ENCODE results near the gene KCNK3. TPM values are rescaled to one million over a fixed set of nuclear protein-coding genes. Genes with fewer than 3 reads are reported as not detected.
"Not testable (repeated sequence)": the region's sequence is repeated elsewhere in the genome, so short reads cannot be mapped to it uniquely, and the experiment has no call there.

The KCNK3 gene
- total RNA-seq, 2 experiments from 2014 or later = not detected

GRCh38 chr2:26655611-26656195 lies 36.8 kb upstream of the KCNK3 start:
- Mint-ChIP-seq H3K27me3 (peaks cover 3% of the 10 kb centered on the region), H3K4me3 (no peak overlapping the region), H3K27ac (no peak overlapping the region), H3K36me3 (ENCODE audit: low read depth) (no peaks in the 10 kb centered on the region), H3K9me3 (peaks cover 6% of the 10 kb centered on the region), H3K4me1 (ENCODE audit: low read depth) (no peaks in the 10 kb centered on the region)
- ChIA-PET POLR2A (interaction anchor here (1.5 kb wide), 1 partner anchor 16 kb away, joined by 3 read pairs; no protein-coding TSS in a partner anchor), CTCF (no interaction called here)
- ATAC-seq (no peak), DNase-seq (no peak)
- intact Hi-C loops (cut with micrococcal nuclease) = no loop called here
- no peak for TF ChIP-seq CTCF (IDR thresholded peaks at IDR 0.05)

- H3K36me3 Mint-ChIP-seq (ENCODE audit: low read depth) = no peaks in the 10 kb centered on the region
- TF ChIP-seq CTCF (IDR thresholded peaks at IDR 0.05) = no peak
- ATAC-seq = no peak
- ChIA-PET POLR2A (interaction anchor here (1.5 kb wide), 1 partner anchor 14 kb away, joined by 3 read pairs; no protein-coding TSS in a partner anchor), CTCF (no interaction called here)
- no peaks in the 10 kb centered on the region for H3K4me1 Mint-ChIP-seq (ENCODE audit: low read depth)
- no peak for DNase-seq
- H3K27ac Mint-ChIP-seq = no peak overlapping the region
- no peak overlapping the region for H3K4me3 Mint-ChIP-seq
- peaks cover 1% of the 10 kb centered on the region for H3K27me3 Mint-ChIP-seq
- peaks cover 10% of the 10 kb centered on the region for H3K9me3 Mint-ChIP-seq
- intact Hi-C loops (cut with micrococcal nuclease) = no loop called here
Observed at GRCh38 chr2:26657265-26657664, 35.3 kb upstream of the KCNK3 start.

- no peaks in the 10 kb centered on the region for H3K4me1 Mint-ChIP-seq (ENCODE audit: low read depth)
- DNase-seq (no peak), ATAC-seq (no peak)
- no peaks in the 10 kb centered on the region for H3K36me3 Mint-ChIP-seq (ENCODE audit: low read depth)
- TF ChIP-seq CTCF (IDR thresholded peaks at IDR 0.05) = no peak
- ChIA-PET POLR2A (no interaction called here), CTCF (interaction anchor here (1.3 kb wide), 1 partner anchor 97 kb away, joined by 3 read pairs; no protein-coding TSS in a partner anchor)
- H3K9me3 Mint-ChIP-seq = peaks cover 10% of the 10 kb centered on the region
- no peak overlapping the region for H3K27ac Mint-ChIP-seq
- no peak overlapping the region for H3K4me3 Mint-ChIP-seq
- peaks cover 1% of the 10 kb centered on the region for H3K27me3 Mint-ChIP-seq
- intact Hi-C loops (cut with micrococcal nuclease) = no loop called here
Observed at GRCh38 chr2:26658691-26659346, 33.7 kb upstream of the KCNK3 start.

- Mint-ChIP-seq H3K27ac (no peak overlapping the region), H3K9me3 (peaks cover 10% of the 10 kb centered on the region), H3K27me3 (peaks cover 1% of the 10 kb centered on the region), H3K4me1 (ENCODE audit: low read depth) (no peaks in the 10 kb centered on the region), H3K36me3 (ENCODE audit: low read depth) (no peaks in the 10 kb centered on the region), H3K4me3 (no peak overlapping the region)
- ATAC-seq = no peak
- intact Hi-C loops (cut with micrococcal nuclease) = no loop called here
- POLR2A ChIA-PET = no interaction called here
- CTCF ChIA-PET = no interaction called here
- no peak for TF ChIP-seq CTCF (IDR thresholded peaks at IDR 0.05)
- no peak for DNase-seq
Observed at GRCh38 chr2:26660363-26660962, 32.1 kb upstream of the KCNK3 start.

- intact Hi-C loops (cut with micrococcal nuclease); POLR2A ChIA-PET; H3K4me1 Mint-ChIP-seq (ENCODE audit: low read depth); ATAC-seq; CTCF ChIA-PET; H3K36me3 Mint-ChIP-seq (ENCODE audit: low read depth); H3K27ac Mint-ChIP-seq; DNase-seq; H3K4me3 Mint-ChIP-seq; H3K9me3 Mint-ChIP-seq: not testable (repeated sequence)
- H3K27me3 Mint-ChIP-seq = peaks cover 17% of the 10 kb centered on the region
Observed at GRCh38 chr2:26665296-26665695, 27.2 kb upstream of the KCNK3 start.
